Testis (tissue), 3 donors: Measurements from ENCODE around the gene RUNDC1. TPM values are rescaled to one million over a fixed set of nuclear protein-coding genes. Genes with fewer than 3 reads are reported as not detected.

Source experiments
- DNase-seq: peaks from one replicate; pipeline ENCODE4 v3.0.0-alpha.2; 2019
- H3K27ac ChIP-seq, 2 donors: fragments of 200-600 bp; sonication (generic); one replicate each; pipeline ENCODE4 v1.5.1; 2019
- H3K27me3 ChIP-seq: fragments of 200-600 bp; sonication (generic); one replicate; pipeline ENCODE4 v1.5.1; 2019
- H3K36me3 ChIP-seq: fragments of 200-600 bp; sonication (generic); one replicate; pipeline ENCODE4 v1.5.1; 2017; ENCODE audit warnings: low read depth; ENCODE audit errors: missing control alignments
- H3K4me1 ChIP-seq: fragments of 200-600 bp; sonication (generic); one replicate; pipeline ENCODE4 v1.5.1; 2019
- H3K4me3 ChIP-seq, 2 donors: fragments of 200-600 bp; sonication (generic); one replicate each; pipeline ENCODE4 v1.5.1; 2017 to 2019
- H3K9me3 ChIP-seq: fragments of 200-600 bp; sonication (generic); one replicate; pipeline ENCODE4 v1.5.1; 2017
- POLR2A ChIP-seq: fragments of 450-650 bp; IDR thresholded peaks from one replicate; pipeline ENCODE4 v1.6.1; 2017; ENCODE audit warnings: antibody characterized with exemption, mild to moderate bottlenecking, moderate library complexity
- WGBS, 2 donors: methylation state at CpG; one replicate each; pipeline ENCODE4 v1.1.5; 2018; 5-methylcytosine and 5-hydroxymethylcytosine counted together
- intact Hi-C: fragments of 100-400 bp; cut with DNase I; formaldehyde crosslinking; loops from one replicate; pipeline ENCODE4 v1.15.1; 2023; ENCODE audit warnings: low total_unique reads
- polyA plus RNA-seq: library from polyadenylated mRNA; stranded (reverse); fragments of 350-450 nt; fragmentation: Illumina TruSeq; extraction: RNeasy Lipid Tissue Mini Kit (QIAGEN cat#74804); gene quantifications from one replicate; pipeline ENCODE4 v1.2.3, GENCODE V29; 2014; ENCODE audit warnings: low read depth, low replicate concordance; ENCODE audit not compliant: insufficient read depth
- total RNA-seq, 2 donors: library from RNA; depleted of rRNA; stranded (reverse); fragments of >200 nt; gene quantifications; one replicate each; pipeline ENCODE4 v1.2.3, GENCODE V29; 2016
- TF ChIP-seq, protein P1 (sequence below), 3 experiments: fragments of 450-650 bp in 2 of 3; fragments of 200-600 bp in 1 of 3; sonication (generic) in 1 of 3; IDR thresholded peaks; one replicate each; pipeline ENCODE4 v1.5.1; 2016 to 2019; ENCODE audit warnings: antibody characterized with exemption in 3 of 3, mild to moderate bottlenecking in 2 of 3, moderate library complexity in 1 of 3

RUNDC1 gene
- total and polyA plus RNA-seq, 3 donors from 2014 or later, result 17.5 to 20.2 (median 18.5) TPM

- no peak for TF ChIP-seq POLR2A
- TF ChIP-seq, protein P1, sequence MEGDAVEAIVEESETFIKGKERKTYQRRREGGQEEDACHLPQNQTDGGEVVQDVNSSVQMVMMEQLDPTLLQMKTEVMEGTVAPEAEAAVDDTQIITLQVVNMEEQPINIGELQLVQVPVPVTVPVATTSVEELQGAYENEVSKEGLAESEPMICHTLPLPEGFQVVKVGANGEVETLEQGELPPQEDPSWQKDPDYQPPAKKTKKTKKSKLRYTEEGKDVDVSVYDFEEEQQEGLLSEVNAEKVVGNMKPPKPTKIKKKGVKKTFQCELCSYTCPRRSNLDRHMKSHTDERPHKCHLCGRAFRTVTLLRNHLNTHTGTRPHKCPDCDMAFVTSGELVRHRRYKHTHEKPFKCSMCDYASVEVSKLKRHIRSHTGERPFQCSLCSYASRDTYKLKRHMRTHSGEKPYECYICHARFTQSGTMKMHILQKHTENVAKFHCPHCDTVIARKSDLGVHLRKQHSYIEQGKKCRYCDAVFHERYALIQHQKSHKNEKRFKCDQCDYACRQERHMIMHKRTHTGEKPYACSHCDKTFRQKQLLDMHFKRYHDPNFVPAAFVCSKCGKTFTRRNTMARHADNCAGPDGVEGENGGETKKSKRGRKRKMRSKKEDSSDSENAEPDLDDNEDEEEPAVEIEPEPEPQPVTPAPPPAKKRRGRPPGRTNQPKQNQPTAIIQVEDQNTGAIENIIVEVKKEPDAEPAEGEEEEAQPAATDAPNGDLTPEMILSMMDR (IDR thresholded peaks at IDR 0.05), result peak in 2 of 3 experiments; percentile 19 to 26
These were observed 26.5 kb downstream of the RUNDC1 start, which contains the start of gene IFI35 for GRCh38 chr17:43006639-43007551. Gene IFI35, plus strand, starts transcription at chr17:43006784. Its CDS starts 164 bp downstream, at chr17:43006948.

DNA sequence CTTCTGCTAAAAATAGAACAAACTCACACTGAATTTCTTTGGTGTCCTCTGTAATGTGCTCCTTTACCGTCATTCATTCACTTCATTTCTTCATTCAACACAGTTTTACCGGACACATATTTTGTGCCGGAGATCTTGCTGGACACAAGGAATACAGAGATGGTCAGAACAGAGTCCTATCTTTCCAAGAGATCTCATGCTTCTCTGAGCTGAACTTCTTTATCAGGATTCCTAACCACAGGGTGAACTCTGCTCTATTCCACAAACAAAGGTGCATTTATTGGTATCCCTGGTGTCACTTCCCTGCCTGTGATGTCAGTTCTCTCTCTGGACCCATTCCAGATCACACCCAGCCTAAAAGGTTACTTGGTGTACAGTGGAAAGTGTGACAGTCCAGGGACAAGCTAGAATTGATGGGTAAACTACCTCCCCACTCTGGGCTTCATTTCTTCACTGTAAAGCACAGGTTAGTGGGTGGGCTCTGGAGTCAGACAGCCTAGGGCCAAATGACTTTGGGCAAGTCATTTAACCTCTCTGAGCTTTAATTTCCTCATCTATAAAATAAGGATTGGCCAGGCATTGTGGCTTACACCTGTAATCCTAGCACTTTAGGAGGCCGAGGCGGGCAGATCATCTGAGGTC lies 30.4 kb downstream of the RUNDC1 start:
- TF ChIP-seq, protein P1 (IDR thresholded peaks at IDR 0.05), result no peak
- TF ChIP-seq POLR2A, result no peak
- H3K4me1 ChIP-seq, result peaks cover 47% of the 10 kb centered on the region
- H3K9me3 ChIP-seq, result no peaks in the 10 kb centered on the region
- H3K36me3 ChIP-seq, result no peaks in the 10 kb centered on the region
- intact Hi-C loops, result no loop called here
- no peaks in the 10 kb centered on the region for H3K27me3 ChIP-seq
- 61 to 65% methylated on average over 3 to 5 of the region's 5 CpGs for WGBS, 2 donors
- no peak for DNase-seq
- peak overlapping the region in 1 of 2 donors; percentile 32 for H3K27ac ChIP-seq
- H3K4me3 ChIP-seq, result no peak overlapping the region

More at GRCh38 chr17:43006639-43007551, 26.5 kb downstream of the RUNDC1 start, which contains the start of gene IFI35:
- H3K27me3 ChIP-seq, result no peaks in the 10 kb centered on the region
- peak; percentile 89 for DNase-seq
- H3K4me1 ChIP-seq, result peaks cover 20% of the 10 kb centered on the region
- WGBS, 2 donors, result 34 to 35% methylated on average over 15 to 18 of the region's 18 CpGs
- H3K36me3 ChIP-seq, result no peaks in the 10 kb centered on the region
- H3K9me3 ChIP-seq, result no peaks in the 10 kb centered on the region
- intact Hi-C loops, result no loop called here
- H3K27ac ChIP-seq, result peak within 1 kb of the TSS; percentile 87 to 91
- peak within 1 kb of the TSS; percentile 57 to 75 for H3K4me3 ChIP-seq

GRCh38 chr17:43011728-43012472 lies 31.5 kb downstream of the RUNDC1 start:
- Histone ChIP-seq H3K36me3 (no peaks in the 10 kb centered on the region), H3K27me3 (no peaks in the 10 kb centered on the region), H3K4me3 (no peak overlapping the region), H3K4me1 (peaks cover 52% of the 10 kb centered on the region), H3K9me3 (no peaks in the 10 kb centered on the region), H3K27ac (peak overlapping the region in 1 of 2 donors; percentile 55)
- TF ChIP-seq POLR2A, result no peak
- TF ChIP-seq, protein P1 (IDR thresholded peaks at IDR 0.05), result no peak
- intact Hi-C loops, result no loop called here
- WGBS, 2 donors, result 63 to 64% methylated on average over 15 of the region's 15 CpGs
- DNase-seq, result no peak

DNA sequence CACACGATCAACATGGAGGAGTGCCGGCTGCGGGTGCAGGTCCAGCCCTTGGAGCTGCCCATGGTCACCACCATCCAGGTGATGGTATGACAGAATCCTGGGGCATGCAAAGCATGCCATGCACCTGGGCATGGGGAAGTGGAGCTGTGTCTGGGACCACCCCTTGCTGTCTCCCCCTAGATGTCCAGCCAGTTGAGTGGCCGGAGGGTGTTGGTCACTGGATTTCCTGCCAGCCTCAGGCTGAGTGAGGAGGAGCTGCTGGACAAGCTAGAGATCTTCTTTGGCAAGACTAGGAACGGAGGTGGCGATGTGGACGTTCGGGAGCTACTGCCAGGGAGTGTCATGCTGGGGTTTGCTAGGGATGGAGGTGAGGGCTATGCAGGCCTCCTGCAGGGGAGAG lies 32.9 kb downstream of the RUNDC1 start:
- Histone ChIP-seq H3K4me3 (no peak overlapping the region), H3K36me3 (no peaks in the 10 kb centered on the region), H3K4me1 (peaks cover 53% of the 10 kb centered on the region), H3K27ac (no peak overlapping the region), H3K27me3 (no peaks in the 10 kb centered on the region), H3K9me3 (no peaks in the 10 kb centered on the region)
- DNase-seq, result no peak
- intact Hi-C loops, result no loop called here
- WGBS, 2 donors, result 76 to 91% methylated on average over 4 to 8 of the region's 8 CpGs
- no peak for TF ChIP-seq POLR2A
- TF ChIP-seq, protein P1 (IDR thresholded peaks at IDR 0.05), result no peak
